Choroid plexus epithelial cell (primary cell): ENCODE measurements around the gene TLR7.
A peak's percentile ranks its signal among the peaks of the same experiment; 100 is the strongest.

ENCODE experiments used
- DNase-seq: peaks from one replicate; pipeline ENCODE4 v3.0.0-alpha.2; 2010; ENCODE audit warnings: low read depth
- H3K4me3 ChIP-seq: 2 replicates; pipeline ENCODE4 v1.5.1; 2011; ENCODE audit warnings: low read depth, mild to moderate bottlenecking, control low read depth, low read length, moderate library complexity
- TF ChIP-seq, protein P1 (sequence below): conservative IDR thresholded peaks from 2 replicates; pipeline ENCODE4 v1.5.1; 2011; ENCODE audit warnings: low read depth, mild to moderate bottlenecking, control low read depth, inconsistent platforms, low read length, moderate library complexity

Gene TLR7

DNA sequence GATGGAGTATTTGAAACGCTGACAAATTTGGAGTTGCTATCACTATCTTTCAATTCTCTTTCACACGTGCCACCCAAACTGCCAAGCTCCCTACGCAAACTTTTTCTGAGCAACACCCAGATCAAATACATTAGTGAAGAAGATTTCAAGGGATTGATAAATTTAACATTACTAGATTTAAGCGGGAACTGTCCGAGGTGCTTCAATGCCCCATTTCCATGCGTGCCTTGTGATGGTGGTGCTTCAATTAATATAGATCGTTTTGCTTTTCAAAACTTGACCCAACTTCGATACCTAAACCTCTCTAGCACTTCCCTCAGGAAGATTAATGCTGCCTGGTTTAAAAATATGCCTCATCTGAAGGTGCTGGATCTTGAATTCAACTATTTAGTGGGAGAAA, 52.7 kb downstream of the TLR7 start:
- no peak overlapping the region for H3K4me3 ChIP-seq
- no peak for DNase-seq
- TF ChIP-seq, protein P1, sequence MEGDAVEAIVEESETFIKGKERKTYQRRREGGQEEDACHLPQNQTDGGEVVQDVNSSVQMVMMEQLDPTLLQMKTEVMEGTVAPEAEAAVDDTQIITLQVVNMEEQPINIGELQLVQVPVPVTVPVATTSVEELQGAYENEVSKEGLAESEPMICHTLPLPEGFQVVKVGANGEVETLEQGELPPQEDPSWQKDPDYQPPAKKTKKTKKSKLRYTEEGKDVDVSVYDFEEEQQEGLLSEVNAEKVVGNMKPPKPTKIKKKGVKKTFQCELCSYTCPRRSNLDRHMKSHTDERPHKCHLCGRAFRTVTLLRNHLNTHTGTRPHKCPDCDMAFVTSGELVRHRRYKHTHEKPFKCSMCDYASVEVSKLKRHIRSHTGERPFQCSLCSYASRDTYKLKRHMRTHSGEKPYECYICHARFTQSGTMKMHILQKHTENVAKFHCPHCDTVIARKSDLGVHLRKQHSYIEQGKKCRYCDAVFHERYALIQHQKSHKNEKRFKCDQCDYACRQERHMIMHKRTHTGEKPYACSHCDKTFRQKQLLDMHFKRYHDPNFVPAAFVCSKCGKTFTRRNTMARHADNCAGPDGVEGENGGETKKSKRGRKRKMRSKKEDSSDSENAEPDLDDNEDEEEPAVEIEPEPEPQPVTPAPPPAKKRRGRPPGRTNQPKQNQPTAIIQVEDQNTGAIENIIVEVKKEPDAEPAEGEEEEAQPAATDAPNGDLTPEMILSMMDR = no peak

DNA sequence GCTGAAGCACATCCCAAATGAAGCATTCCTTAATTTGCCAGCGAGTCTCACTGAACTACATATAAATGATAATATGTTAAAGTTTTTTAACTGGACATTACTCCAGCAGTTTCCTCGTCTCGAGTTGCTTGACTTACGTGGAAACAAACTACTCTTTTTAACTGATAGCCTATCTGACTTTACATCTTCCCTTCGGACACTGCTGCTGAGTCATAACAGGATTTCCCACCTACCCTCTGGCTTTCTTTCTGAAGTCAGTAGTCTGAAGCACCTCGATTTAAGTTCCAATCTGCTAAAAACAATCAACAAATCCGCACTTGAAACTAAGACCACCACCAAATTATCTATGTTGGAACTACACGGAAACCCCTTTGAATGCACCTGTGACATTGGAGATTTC, 54.1 kb downstream of the TLR7 start:
- TF ChIP-seq, protein P1 = no peak
- no peak overlapping the region for H3K4me3 ChIP-seq
- no peak for DNase-seq

DNA sequence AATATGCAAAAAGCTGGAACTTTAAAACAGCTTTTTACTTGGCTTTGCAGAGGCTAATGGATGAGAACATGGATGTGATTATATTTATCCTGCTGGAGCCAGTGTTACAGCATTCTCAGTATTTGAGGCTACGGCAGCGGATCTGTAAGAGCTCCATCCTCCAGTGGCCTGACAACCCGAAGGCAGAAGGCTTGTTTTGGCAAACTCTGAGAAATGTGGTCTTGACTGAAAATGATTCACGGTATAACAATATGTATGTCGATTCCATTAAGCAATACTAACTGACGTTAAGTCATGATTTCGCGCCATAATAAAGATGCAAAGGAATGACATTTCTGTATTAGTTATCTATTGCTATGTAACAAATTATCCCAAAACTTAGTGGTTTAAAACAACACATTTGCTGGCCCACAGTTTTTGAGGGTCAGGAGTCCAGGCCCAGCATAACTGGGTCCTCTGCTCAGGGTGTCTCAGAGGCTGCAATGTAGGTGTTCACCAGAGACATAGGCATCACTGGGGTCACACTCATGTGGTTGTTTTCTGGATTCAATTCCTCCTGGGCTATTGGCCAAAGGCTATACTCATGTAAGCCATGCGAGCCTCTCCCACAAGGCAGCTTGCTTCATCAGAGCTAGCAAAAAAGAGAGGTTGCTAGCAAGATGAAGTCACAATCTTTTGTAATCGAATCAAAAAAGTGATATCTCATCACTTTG, 55.2 kb downstream of the TLR7 start:
- peak; percentile 5 for DNase-seq
- H3K4me3 ChIP-seq = no peak overlapping the region
- TF ChIP-seq, protein P1 = no peak

DNA sequence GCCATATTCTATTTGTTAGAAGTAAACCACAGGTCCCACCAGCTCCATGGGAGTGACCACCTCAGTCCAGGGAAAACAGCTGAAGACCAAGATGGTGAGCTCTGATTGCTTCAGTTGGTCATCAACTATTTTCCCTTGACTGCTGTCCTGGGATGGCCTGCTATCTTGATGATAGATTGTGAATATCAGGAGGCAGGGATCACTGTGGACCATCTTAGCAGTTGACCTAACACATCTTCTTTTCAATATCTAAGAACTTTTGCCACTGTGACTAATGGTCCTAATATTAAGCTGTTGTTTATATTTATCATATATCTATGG, 55.7 kb downstream of the TLR7 start:
- no peak overlapping the region for H3K4me3 ChIP-seq
- no peak for DNase-seq
- TF ChIP-seq, protein P1 = no peak

DNA sequence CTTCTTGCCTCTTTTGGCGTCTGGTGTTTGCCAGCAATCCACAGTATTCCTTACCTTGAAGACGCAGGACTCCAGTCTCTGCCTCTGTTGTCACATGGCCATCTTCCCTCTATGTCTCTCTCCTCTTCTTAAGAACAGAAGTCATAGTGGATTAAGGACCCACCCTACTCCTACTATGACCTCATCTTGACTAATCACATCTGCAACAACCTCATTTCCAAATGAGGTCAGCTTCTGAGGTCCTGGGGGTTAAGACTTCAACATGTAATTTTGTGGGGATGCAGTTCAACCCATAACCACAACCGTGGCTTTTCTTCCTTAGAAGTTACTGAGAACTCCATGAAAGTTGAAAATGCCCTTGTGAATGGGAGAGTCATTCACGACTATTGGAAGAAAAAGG, 62.8 kb downstream of the TLR7 start:
- TF ChIP-seq, protein P1 = no peak
- DNase-seq = no peak

DNA sequence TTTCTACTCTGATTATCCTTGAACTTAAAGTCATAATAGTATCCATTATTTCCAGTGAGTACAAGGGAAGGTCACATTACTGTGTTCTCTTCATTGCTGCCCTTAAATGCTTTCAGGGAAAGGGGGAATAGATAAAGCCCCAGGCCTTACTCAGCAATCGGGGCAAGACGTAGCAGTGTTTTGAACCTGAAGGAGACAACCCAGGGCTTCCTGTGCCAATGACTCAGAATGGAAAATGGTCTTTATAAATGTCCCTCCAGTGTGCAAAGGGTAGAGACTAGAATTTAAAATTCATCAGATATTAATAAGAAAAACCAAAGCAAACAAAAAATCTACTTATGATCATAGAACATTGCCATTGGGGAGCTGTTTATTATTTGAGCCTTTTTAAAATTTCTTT, 63.3 kb downstream of the TLR7 start:
- TF ChIP-seq, protein P1 = no peak
- H3K4me3 ChIP-seq = no peak overlapping the region
- DNase-seq = no peak

More for the DNA sequence above, 62.8 kb downstream of the TLR7 start:
- no peak overlapping the region for H3K4me3 ChIP-seq

DNA sequence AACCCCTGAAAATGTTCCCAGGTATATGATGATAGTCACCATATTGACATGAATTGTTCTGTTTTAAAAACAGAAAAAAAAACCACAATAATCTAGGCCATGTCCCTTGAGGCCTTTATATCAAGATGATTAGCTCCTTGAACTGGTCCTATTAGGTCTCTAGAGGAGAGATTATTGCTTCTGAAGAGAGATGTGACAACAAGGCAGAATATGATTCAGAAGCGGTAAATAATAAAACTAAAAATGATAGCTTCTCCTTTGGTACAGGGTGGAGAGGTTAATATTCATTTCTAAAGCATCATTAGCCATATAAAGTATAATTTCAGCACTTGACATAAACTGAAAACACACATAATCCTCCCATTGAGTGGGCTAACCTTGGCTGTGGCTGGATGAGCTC, 65.4 kb downstream of the TLR7 start:
- no peak for DNase-seq
- no peak overlapping the region for H3K4me3 ChIP-seq
- TF ChIP-seq, protein P1 = no peak
